OCI-LY3 (cell line): ENCODE measurements around the gene FBXW9.

Source experiments
- EZH2phosphoT487 ChIP-seq: fragments of 200-600 bp; shearing (Covaris generic); IDR thresholded peaks from 2 replicates; pipeline ENCODE4 v1.6.1; 2018; ENCODE audit warnings: antibody characterized with exemption, mixed run types, low read depth
- TF ChIP-seq, protein P1 (sequence below): fragments of 200-600, 300-600 bp; sonication (generic); IDR thresholded peaks from 2 replicates; pipeline ENCODE4 v1.5.1; 2014; ENCODE audit warnings: antibody characterized with exemption, low read length, low read depth

DNA sequence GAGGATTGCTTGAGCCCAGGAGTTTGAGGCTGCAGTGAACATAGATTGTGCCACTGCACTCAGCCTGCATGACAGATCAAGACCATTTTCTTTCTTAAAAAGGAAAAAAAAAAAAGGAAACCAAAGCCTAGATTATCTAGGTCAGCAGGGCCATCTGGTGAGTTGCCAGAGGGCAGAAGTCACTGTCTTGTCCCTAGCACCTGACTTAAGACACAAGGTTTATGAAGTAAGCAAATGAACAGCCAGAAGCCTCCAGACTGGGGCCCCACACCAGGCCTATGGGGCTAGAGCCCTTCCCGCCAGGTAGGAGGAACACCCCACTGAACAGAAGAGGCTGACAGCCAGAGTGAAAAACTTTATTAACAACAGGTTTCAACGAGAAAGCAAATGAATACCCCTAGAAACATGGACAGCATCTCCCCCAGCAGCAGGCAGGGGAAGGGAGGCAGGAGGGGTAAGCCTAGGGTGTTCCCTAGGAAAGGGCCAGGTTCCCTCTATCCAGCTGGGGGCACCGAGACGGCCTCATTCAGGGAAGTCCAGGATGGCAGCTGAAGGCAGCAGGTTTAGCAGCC, 28.6 kb downstream of the FBXW9 start:
- TF ChIP-seq, protein P1, sequence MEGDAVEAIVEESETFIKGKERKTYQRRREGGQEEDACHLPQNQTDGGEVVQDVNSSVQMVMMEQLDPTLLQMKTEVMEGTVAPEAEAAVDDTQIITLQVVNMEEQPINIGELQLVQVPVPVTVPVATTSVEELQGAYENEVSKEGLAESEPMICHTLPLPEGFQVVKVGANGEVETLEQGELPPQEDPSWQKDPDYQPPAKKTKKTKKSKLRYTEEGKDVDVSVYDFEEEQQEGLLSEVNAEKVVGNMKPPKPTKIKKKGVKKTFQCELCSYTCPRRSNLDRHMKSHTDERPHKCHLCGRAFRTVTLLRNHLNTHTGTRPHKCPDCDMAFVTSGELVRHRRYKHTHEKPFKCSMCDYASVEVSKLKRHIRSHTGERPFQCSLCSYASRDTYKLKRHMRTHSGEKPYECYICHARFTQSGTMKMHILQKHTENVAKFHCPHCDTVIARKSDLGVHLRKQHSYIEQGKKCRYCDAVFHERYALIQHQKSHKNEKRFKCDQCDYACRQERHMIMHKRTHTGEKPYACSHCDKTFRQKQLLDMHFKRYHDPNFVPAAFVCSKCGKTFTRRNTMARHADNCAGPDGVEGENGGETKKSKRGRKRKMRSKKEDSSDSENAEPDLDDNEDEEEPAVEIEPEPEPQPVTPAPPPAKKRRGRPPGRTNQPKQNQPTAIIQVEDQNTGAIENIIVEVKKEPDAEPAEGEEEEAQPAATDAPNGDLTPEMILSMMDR: no peak
- no peak for TF ChIP-seq EZH2phosphoT487
